Adipocyte (in vitro differentiated cells): Measurements from ENCODE around the gene RFTN1.

ENCODE experiments used
- DNase-seq: peaks from one replicate; pipeline ENCODE4 v3.0.0-alpha.2; 2015; ENCODE audit warnings: low read depth
- H3K27me3 ChIP-seq: replicated peaks from 2 replicates; pipeline ENCODE4 v1.7.0; 2013; ENCODE audit warnings: mild to moderate bottlenecking, low read length, moderate library complexity; ENCODE audit not compliant: control insufficient read depth, insufficient read depth
- H3K36me3 ChIP-seq: 2 replicates; pipeline ENCODE4 v1.7.0; 2013; ENCODE audit warnings: low read length, mild to moderate bottlenecking, moderate library complexity; ENCODE audit not compliant: control insufficient read depth, insufficient read depth, severe bottlenecking
- H3K4me1 ChIP-seq: 2 replicates; pipeline ENCODE4 v1.7.0; 2013; ENCODE audit warnings: mild to moderate bottlenecking, low read length, moderate library complexity; ENCODE audit not compliant: control insufficient read depth, insufficient read depth
- H3K4me3 ChIP-seq: 2 replicates; pipeline ENCODE4 v1.7.0; 2013; ENCODE audit warnings: mild to moderate bottlenecking, low read length, moderate library complexity
- H3K9ac ChIP-seq: 2 replicates; pipeline ENCODE4 v1.7.0; 2013; ENCODE audit warnings: mild to moderate bottlenecking, low read length, moderate library complexity
- H3K9me3 ChIP-seq: 2 replicates; pipeline ENCODE4 v1.7.0; 2013; ENCODE audit warnings: mild to moderate bottlenecking, low read length, moderate library complexity; ENCODE audit not compliant: control insufficient read depth

The RFTN1 gene

GRCh38 chr3:16513141-16514020, at the start of gene RFTN1:
Gene RFTN1, minus strand, starts transcription at chr3:16513699. Its CDS starts 19,830 bp downstream, at chr3:16493869.
- Histone ChIP-seq H3K36me3 (no peaks in the 10 kb centered on the region), H3K27me3 (no peaks in the 10 kb centered on the region), H3K4me3 (peak within 1 kb of the TSS; percentile 94), H3K9me3 (no peaks in the 10 kb centered on the region), H3K4me1 (peaks cover 57% of the 10 kb centered on the region), H3K9ac (peak within 1 kb of the TSS; percentile 93)
- peak; percentile 88 for DNase-seq

- H3K27me3 ChIP-seq, result peaks cover 4% of the 10 kb centered on the region
- no peak overlapping the region for H3K4me3 ChIP-seq
- no peak overlapping the region for H3K9ac ChIP-seq
- H3K9me3 ChIP-seq, result peaks cover 15% of the 10 kb centered on the region
- no peak for DNase-seq
- H3K4me1 ChIP-seq, result no peaks in the 10 kb centered on the region
- H3K36me3 ChIP-seq, result no peaks in the 10 kb centered on the region
Observed at GRCh38 chr3:16559653-16560365, 46.3 kb upstream of the RFTN1 start.

- H3K4me3 ChIP-seq, result no peak overlapping the region
- H3K9ac ChIP-seq, result no peak overlapping the region
- H3K36me3 ChIP-seq, result no peaks in the 10 kb centered on the region
- peaks cover 4% of the 10 kb centered on the region for H3K27me3 ChIP-seq
- DNase-seq, result no peak
- H3K4me1 ChIP-seq, result peaks cover 5% of the 10 kb centered on the region
- H3K9me3 ChIP-seq, result peaks cover 8% of the 10 kb centered on the region
Observed at GRCh38 chr3:16554126-16554525, 40.6 kb upstream of the RFTN1 start.

GRCh38 chr3:16552757-16553156, 39.3 kb upstream of the RFTN1 start:
- peaks cover 4% of the 10 kb centered on the region for H3K27me3 ChIP-seq
- H3K4me3 ChIP-seq, result no peak overlapping the region
- H3K9ac ChIP-seq, result no peak overlapping the region
- no peak for DNase-seq
- peaks cover 5% of the 10 kb centered on the region for H3K4me1 ChIP-seq
- H3K36me3 ChIP-seq, result no peaks in the 10 kb centered on the region
- H3K9me3 ChIP-seq, result peaks cover 12% of the 10 kb centered on the region

- Histone ChIP-seq H3K9me3 (peaks cover 12% of the 10 kb centered on the region), H3K4me1 (peaks cover 5% of the 10 kb centered on the region), H3K9ac (peak overlapping the region; percentile 58), H3K36me3 (no peaks in the 10 kb centered on the region), H3K4me3 (no peak overlapping the region), H3K27me3 (peaks cover 4% of the 10 kb centered on the region)
- no peak for DNase-seq
Observed at GRCh38 chr3:16551342-16551976, 38.0 kb upstream of the RFTN1 start.

GRCh38 chr3:16550676-16551341, 37.3 kb upstream of the RFTN1 start:
- Histone ChIP-seq H3K27me3 (peaks cover 4% of the 10 kb centered on the region), H3K9me3 (peaks cover 12% of the 10 kb centered on the region), H3K36me3 (no peaks in the 10 kb centered on the region), H3K4me1 (peaks cover 5% of the 10 kb centered on the region), H3K4me3 (peak overlapping the region; percentile 60), H3K9ac (peak overlapping the region; percentile 58)
- peak; percentile 96 for DNase-seq

- DNase-seq, result no peak
- H3K4me1 ChIP-seq, result peaks cover 5% of the 10 kb centered on the region
- H3K9ac ChIP-seq, result peak overlapping the region; percentile 58
- peaks cover 4% of the 10 kb centered on the region for H3K27me3 ChIP-seq
- peak overlapping the region; percentile 60 for H3K4me3 ChIP-seq
- H3K36me3 ChIP-seq, result no peaks in the 10 kb centered on the region
- H3K9me3 ChIP-seq, result peaks cover 12% of the 10 kb centered on the region
Observed at GRCh38 chr3:16550305-16550675, 36.8 kb upstream of the RFTN1 start.

- H3K9me3 ChIP-seq, result peaks cover 5% of the 10 kb centered on the region
- H3K4me1 ChIP-seq, result peaks cover 5% of the 10 kb centered on the region
- no peak overlapping the region for H3K4me3 ChIP-seq
- H3K36me3 ChIP-seq, result no peaks in the 10 kb centered on the region
- H3K27me3 ChIP-seq, result peaks cover 6% of the 10 kb centered on the region
- H3K9ac ChIP-seq, result no peak overlapping the region
- DNase-seq, result peak; percentile 23
Observed at GRCh38 chr3:16548721-16549120, 35.2 kb upstream of the RFTN1 start.

GRCh38 chr3:16547561-16548357, 34.3 kb upstream of the RFTN1 start:
- H3K4me3 ChIP-seq, result no peak overlapping the region
- no peaks in the 10 kb centered on the region for H3K36me3 ChIP-seq
- H3K9me3 ChIP-seq, result peaks cover 5% of the 10 kb centered on the region
- H3K27me3 ChIP-seq, result peaks cover 11% of the 10 kb centered on the region
- peaks cover 5% of the 10 kb centered on the region for H3K4me1 ChIP-seq
- no peak overlapping the region for H3K9ac ChIP-seq
- no peak for DNase-seq

GRCh38 chr3:16546186-16547010, 32.9 kb upstream of the RFTN1 start:
- Histone ChIP-seq H3K4me3 (no peak overlapping the region), H3K27me3 (peaks cover 11% of the 10 kb centered on the region), H3K4me1 (peaks cover 5% of the 10 kb centered on the region), H3K9ac (no peak overlapping the region), H3K36me3 (no peaks in the 10 kb centered on the region), H3K9me3 (peaks cover 5% of the 10 kb centered on the region)
- no peak for DNase-seq
